ENCODE results near the gene ADGRF4. TPM values are rescaled to one million over a fixed set of nuclear protein-coding genes. Genes with fewer than 3 reads are reported as not detected.

Gene ADGRF4
- total RNA-seq, 1 donor from 2014 or later: not detected

DNA sequence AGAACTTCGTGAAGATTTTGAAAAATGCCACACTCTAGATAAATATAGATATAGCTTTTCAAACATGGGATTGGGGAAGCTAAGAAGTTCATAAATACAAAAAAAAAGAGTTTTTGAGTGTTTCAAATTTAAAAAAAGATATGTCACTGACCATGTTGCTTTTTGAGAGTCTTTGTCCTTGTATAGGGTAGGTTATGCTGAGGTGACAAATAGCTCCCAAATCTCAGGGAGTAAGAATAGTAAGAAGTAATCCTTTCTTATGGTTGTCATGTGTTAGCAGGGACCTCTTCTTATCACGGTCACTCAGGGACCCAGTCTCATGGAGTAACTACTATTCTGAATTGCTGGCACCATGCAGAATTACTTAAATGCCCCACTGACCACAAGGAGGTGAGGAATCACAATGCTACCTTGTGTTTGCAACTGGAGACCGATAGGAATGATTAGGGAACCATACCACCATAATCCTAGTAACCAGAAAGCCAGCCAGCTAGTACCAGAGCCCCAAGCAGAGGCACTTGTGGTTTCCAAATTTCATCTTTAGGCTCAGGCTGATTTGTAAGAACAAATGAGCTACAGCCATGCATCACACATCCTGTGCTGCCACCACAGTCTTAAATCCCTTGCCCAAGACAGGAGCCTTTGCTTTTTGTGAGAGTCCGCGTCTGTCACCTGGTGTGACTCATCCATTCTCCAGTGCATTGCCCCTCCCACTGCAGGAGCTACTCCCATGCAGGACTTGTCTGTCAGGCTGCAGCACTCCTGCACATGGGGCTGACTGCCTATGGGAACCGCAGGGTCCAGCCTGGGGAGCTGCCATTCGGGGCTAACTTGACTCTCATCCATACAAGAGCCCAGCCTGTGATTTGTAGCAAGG, 42.4 kb upstream of the ADGRF4 start:
- Histone ChIP-seq H3K4me1 (peaks cover 3% of the 10 kb centered on the region), H3K36me3 (no peaks in the 10 kb centered on the region), H3K9me3 (no peaks in the 10 kb centered on the region), H3K4me3 (no peak overlapping the region), H3K27ac (no peak overlapping the region), H3K27me3 (no peaks in the 10 kb centered on the region)
- DNase-seq (no peak), ATAC-seq (peak; percentile 46)
- intact Hi-C loops (cut with DNase I): no loop called here
- TF ChIP-seq, protein P1, sequence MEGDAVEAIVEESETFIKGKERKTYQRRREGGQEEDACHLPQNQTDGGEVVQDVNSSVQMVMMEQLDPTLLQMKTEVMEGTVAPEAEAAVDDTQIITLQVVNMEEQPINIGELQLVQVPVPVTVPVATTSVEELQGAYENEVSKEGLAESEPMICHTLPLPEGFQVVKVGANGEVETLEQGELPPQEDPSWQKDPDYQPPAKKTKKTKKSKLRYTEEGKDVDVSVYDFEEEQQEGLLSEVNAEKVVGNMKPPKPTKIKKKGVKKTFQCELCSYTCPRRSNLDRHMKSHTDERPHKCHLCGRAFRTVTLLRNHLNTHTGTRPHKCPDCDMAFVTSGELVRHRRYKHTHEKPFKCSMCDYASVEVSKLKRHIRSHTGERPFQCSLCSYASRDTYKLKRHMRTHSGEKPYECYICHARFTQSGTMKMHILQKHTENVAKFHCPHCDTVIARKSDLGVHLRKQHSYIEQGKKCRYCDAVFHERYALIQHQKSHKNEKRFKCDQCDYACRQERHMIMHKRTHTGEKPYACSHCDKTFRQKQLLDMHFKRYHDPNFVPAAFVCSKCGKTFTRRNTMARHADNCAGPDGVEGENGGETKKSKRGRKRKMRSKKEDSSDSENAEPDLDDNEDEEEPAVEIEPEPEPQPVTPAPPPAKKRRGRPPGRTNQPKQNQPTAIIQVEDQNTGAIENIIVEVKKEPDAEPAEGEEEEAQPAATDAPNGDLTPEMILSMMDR (IDR thresholded peaks at IDR 0.05): no peak

DNA sequence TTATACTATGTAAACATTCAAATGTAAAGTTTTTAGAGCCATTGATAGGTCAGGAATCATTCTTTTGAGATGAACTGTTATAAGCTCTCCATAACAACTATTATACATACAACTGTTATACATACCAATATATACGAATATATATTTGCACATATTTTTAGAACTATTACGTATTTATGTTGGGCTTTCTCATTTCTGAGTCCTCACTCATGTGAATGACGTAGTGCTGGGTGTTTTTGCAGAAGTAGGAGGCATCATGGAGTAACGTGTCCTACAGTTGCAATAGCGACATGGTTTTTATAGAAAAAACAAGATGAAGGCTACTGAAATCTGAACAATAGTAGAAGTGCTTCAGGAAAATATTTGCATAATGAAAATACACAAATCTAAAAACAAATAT, 36.4 kb upstream of the ADGRF4 start:
- Histone ChIP-seq H3K27ac (no peak overlapping the region), H3K36me3 (no peaks in the 10 kb centered on the region), H3K4me1 (no peaks in the 10 kb centered on the region), H3K4me3 (no peak overlapping the region), H3K27me3 (no peaks in the 10 kb centered on the region), H3K9me3 (no peaks in the 10 kb centered on the region)
- intact Hi-C loops (cut with DNase I): no loop called here
- DNase-seq: no peak
- TF ChIP-seq, protein P1 (IDR thresholded peaks at IDR 0.05): no peak
- ATAC-seq: no peak

- ATAC-seq (no peak), DNase-seq (no peak)
- Histone ChIP-seq H3K27me3 (no peaks in the 10 kb centered on the region), H3K4me1 (no peaks in the 10 kb centered on the region), H3K36me3 (no peaks in the 10 kb centered on the region), H3K27ac (no peak overlapping the region), H3K9me3 (no peaks in the 10 kb centered on the region), H3K4me3 (no peak overlapping the region)
- intact Hi-C loops (cut with DNase I): no loop called here
- TF ChIP-seq, protein P1 (IDR thresholded peaks at IDR 0.05): no peak
These were observed 34.7 kb upstream of the ADGRF4 start for GRCh38 chr6:47663462-47664216.

DNA sequence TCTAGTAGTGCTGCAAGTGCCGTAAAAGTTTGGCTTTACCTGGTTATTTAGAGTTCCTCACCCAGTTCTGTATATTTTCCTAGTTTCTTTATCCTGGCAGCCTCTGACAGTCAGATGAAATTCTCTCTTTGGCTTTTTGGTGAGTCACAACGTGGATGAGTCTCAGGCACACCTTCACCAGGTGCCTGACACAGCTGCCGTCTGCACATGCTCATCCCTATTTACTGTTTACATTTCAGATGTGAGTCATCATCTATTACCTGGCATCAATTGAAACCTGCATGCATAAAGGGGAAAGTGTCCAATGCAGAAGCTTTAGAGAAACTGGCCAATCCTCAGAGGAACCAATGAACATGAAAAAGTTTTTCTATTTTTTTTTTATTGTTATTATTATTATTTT, 33.3 kb upstream of the ADGRF4 start:
- Histone ChIP-seq H3K36me3 (no peaks in the 10 kb centered on the region), H3K9me3 (no peaks in the 10 kb centered on the region), H3K27ac (no peak overlapping the region), H3K4me3 (no peak overlapping the region), H3K4me1 (peaks cover 5% of the 10 kb centered on the region), H3K27me3 (no peaks in the 10 kb centered on the region)
- TF ChIP-seq, protein P1 (IDR thresholded peaks at IDR 0.05): no peak
- ATAC-seq (no peak), DNase-seq (no peak)
- intact Hi-C loops (cut with DNase I): no loop called here

DNA sequence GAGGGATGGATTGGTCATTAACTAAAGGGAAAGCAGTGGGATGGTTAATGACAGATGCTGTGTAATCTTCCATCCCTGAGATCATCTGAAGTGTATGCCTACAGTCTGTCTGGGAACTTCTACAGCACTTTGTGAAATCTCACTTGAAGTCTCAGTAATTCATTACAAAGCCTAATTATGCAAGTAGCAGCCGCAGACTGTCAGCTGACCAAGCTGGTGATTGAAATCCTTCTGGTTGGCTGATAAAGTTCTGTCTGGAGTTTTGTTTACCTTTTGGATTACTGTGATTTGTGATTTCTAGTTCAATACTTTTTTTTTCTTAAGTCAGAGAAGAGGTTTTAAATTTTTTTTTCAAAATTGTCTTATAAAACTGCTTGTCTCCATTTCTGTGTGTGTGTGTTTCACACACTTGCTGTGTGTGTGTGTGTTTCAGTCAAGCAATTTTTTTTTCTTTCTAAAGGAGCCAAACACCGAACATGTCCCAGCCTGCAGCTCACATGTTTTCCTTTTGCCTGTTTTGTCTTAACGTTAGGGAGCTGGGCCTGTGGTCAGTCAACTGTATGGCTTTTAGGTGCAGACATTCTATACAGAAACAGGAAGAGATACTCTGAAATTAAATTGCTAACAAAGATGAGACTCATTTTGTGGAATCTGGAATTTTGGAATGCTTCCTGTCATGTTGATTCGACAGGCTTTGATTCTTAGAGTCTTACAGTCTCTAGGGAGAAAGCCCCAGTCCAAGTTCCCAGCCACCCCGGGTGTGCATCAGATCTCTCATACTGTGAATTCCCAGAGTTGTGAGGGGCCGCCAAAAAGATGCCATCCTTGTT, 28.5 kb upstream of the ADGRF4 start:
- peak; percentile 65 for ATAC-seq

More for the DNA sequence above, 28.5 kb upstream of the ADGRF4 start:
- TF ChIP-seq, protein P1 (IDR thresholded peaks at IDR 0.05): no peak
- no peak overlapping the region for H3K4me3 ChIP-seq
- peaks cover 5% of the 10 kb centered on the region for H3K4me1 ChIP-seq
- H3K9me3 ChIP-seq: no peaks in the 10 kb centered on the region
- no peak for DNase-seq
- no peaks in the 10 kb centered on the region for H3K36me3 ChIP-seq
- H3K27ac ChIP-seq: no peak overlapping the region
- intact Hi-C loops (cut with DNase I): no loop called here
- H3K27me3 ChIP-seq: no peaks in the 10 kb centered on the region
